B cell (primary cell): ENCODE measurements around the gene FYN. TPM values are rescaled to one million over a fixed set of nuclear protein-coding genes. Genes with fewer than 3 reads are reported as not detected.

Experiments
- ATAC-seq: fragments of 200-7000 bp; cut with Tn5 transposase; one replicate; pipeline ENCODE4 v1.10.0; 2021; ENCODE audit warnings: low read depth, mild to moderate bottlenecking, moderate number of reproducible peaks, moderate library complexity
- CTCF ChIA-PET: fragments of 350-600 bp; sonication (Branson Sonifier 250); formaldehyde crosslinking; loops from one replicate; lab custom pipeline; 2021; ENCODE audit warnings: antibody characterized with exemption, inconsistent platforms; lab: Charles Lee
- POLR2A ChIA-PET: fragments of 350-600 bp; sonication (Branson Sonifier 250); formaldehyde crosslinking; loops from one replicate; lab custom pipeline; 2021; ENCODE audit warnings: antibody characterized with exemption; lab: Charles Lee
- DNase-seq: peaks from one replicate; pipeline ENCODE4 v3.0.0; 2013
- H2AFZ ChIP-seq: 2 replicates; pipeline ENCODE4 v1.6.1; 2012; ENCODE audit warnings: mild to moderate bottlenecking, low read depth, low read length; ENCODE audit not compliant: insufficient read depth, poor library complexity, severe bottlenecking
- H3K27ac ChIP-seq, 2 donors: 1 replicate in 1 of 2; 2 replicates in 1 of 2; pipeline ENCODE4 v1.5.1; 2012 to 2013; ENCODE audit warnings: low read length in 2 of 2, mild to moderate bottlenecking in 2 of 2, moderate library complexity in 1 of 2
- H3K27me3 ChIP-seq, 4 experiments: fragments of 200-600 bp in 1 of 4; sonication (generic) in 1 of 4; replicated peaks in 1 of 4; 1 replicate in 2 of 4; 2 replicates in 2 of 4; pipeline versions ENCODE4 v1.6.1 to v1.7.0; 2013 to 2016; ENCODE audit warnings: low read length in 3 of 4, mild to moderate bottlenecking in 2 of 4, mixed read lengths in 1 of 4, moderate library complexity in 1 of 4; ENCODE audit not compliant: insufficient read depth in 4 of 4, control insufficient read depth in 3 of 4; ENCODE audit errors: control extremely low read depth in 1 of 4
- H3K36me3 ChIP-seq, 2 experiments: replicated peaks in 1 of 2; 1 replicate in 1 of 2; 2 replicates in 1 of 2; pipeline versions ENCODE4 v1.6.1 to v1.7.1; 2013; ENCODE audit warnings: low read length in 1 of 2; ENCODE audit not compliant: insufficient read depth in 2 of 2, control insufficient read depth in 1 of 2; ENCODE audit errors: control extremely low read depth in 1 of 2, extremely low read depth in 1 of 2
- H3K4me1 ChIP-seq, 2 donors: fragments of 200-600 bp in 1 of 2; sonication (generic) in 1 of 2; 1 replicate in 1 of 2; 2 replicates in 1 of 2; pipeline versions ENCODE4 v1.5.1 to v1.6.1; 2013 to 2017; ENCODE audit warnings: low read length in 2 of 2; ENCODE audit not compliant: control insufficient read depth in 2 of 2, insufficient read depth in 2 of 2
- H3K4me2 ChIP-seq: replicated peaks from 2 replicates; pipeline ENCODE3; 2012; ENCODE audit warnings: mild to moderate bottlenecking, low read depth, low read length; ENCODE audit not compliant: poor library complexity, severe bottlenecking
- H3K4me3 ChIP-seq, 5 experiments: fragments of 200-600 bp in 1 of 5; sonication (generic) in 1 of 5; 1 replicate in 3 of 5; 2 replicates in 2 of 5; pipeline versions ENCODE4 v1.5.1 to v1.7.0; 2011 to 2016; ENCODE audit warnings: low read length in 4 of 5, mild to moderate bottlenecking in 4 of 5, low read depth in 2 of 5, control low read depth in 1 of 5, moderate library complexity in 1 of 5; ENCODE audit not compliant: insufficient read depth in 1 of 5; ENCODE audit errors: control extremely low read depth in 1 of 5, extremely low read depth in 1 of 5
- H3K79me2 ChIP-seq: fragments of 200-600 bp; sonication (generic); one replicate; pipeline ENCODE4 v1.6.0; 2016; ENCODE audit warnings: low read length; ENCODE audit not compliant: control insufficient read depth, insufficient read depth
- H3K9ac ChIP-seq: fragments of 200-600 bp; sonication (generic); 2 replicates; pipeline ENCODE4 v1.6.1; 2017; ENCODE audit warnings: mild to moderate bottlenecking, low read length, moderate library complexity
- H3K9me3 ChIP-seq, 3 donors: one replicate each; pipeline versions ENCODE4 v1.6.1 to v1.7.1; 2013; ENCODE audit warnings: low read length in 2 of 3; ENCODE audit not compliant: control insufficient read depth in 2 of 3, insufficient read depth in 1 of 3; ENCODE audit errors: control extremely low read depth in 1 of 3
- H4K20me1 ChIP-seq: 2 replicates; pipeline ENCODE4 v1.6.0; 2012; ENCODE audit warnings: mild to moderate bottlenecking, low read length; ENCODE audit not compliant: insufficient read depth, control insufficient read depth, poor library complexity, severe bottlenecking
- H3K27ac Mint-ChIP-seq: one replicate; pipeline ENCODE4 v1.8.0; 2021; ENCODE audit warnings: mixed read lengths
- H3K27me3 Mint-ChIP-seq: one replicate; pipeline ENCODE4 v1.8.0; 2021; ENCODE audit warnings: mixed read lengths
- H3K4me1 Mint-ChIP-seq: one replicate; pipeline ENCODE4 v1.8.0; 2021; ENCODE audit warnings: mixed read lengths
- H3K4me3 Mint-ChIP-seq: one replicate; pipeline ENCODE4 v1.8.0; 2021; ENCODE audit warnings: mixed read lengths
- H3K9me3 Mint-ChIP-seq: one replicate; pipeline ENCODE4 v1.8.0; 2022; ENCODE audit warnings: mixed read lengths; ENCODE audit not compliant: insufficient read depth
- EZH2 ChIP-seq: IDR thresholded peaks from 2 replicates; pipeline ENCODE4 v1.6.1; 2012; ENCODE audit warnings: borderline replicate concordance, low read depth, mild to moderate bottlenecking, moderate library complexity, low read length; ENCODE audit not compliant: insufficient read depth, poor library complexity, severe bottlenecking
- WGBS: methylation state at CpG from one replicate; pipeline ENCODE4 v1.1.5; 2013; ENCODE audit warnings: missing lambda C conversion rate; ENCODE audit not compliant: insufficient coverage; 5-methylcytosine and 5-hydroxymethylcytosine counted together
- intact Hi-C: fragments of 100-400 bp; cut with micrococcal nuclease; formaldehyde crosslinking; loops from one replicate; pipeline ENCODE4 v1.10.0; 2022
- polyA plus RNA-seq: library from polyadenylated mRNA; depleted of rRNA; stranded (reverse); fragments of >200 nt; gene quantifications from 2 replicates; pipeline ENCODE4 v1.2.3, GENCODE V29; 2012
- total RNA-seq, 2 donors: library from RNA; stranded (reverse); fragments of 120-200 nt in 1 of 2; gene quantifications; 1 replicate in 1 of 2; 2 replicates in 1 of 2; pipeline versions ENCODE4 v1.2.3 to v1.2.4, GENCODE V29; 2013 to 2022
- TF ChIP-seq, protein P1 (sequence below): fragments of 200-600 bp; IDR thresholded peaks from one replicate; pipeline ENCODE4 v1.8.0; 2022; ENCODE audit warnings: antibody characterized with exemption, mild to moderate bottlenecking

The FYN gene
- total and polyA plus RNA-seq, 2 donors (not counting 1 experiment from before 2014, with no cell fraction given): 54.1 to 94.0 TPM

- 90% methylated on average over 1 of the region's 2 CpGs for WGBS
- Mint-ChIP-seq H3K9me3 (no peaks in the 10 kb centered on the region), H3K27ac (no peak overlapping the region), H3K4me3 (no peak overlapping the region), H3K27me3 (no peaks in the 10 kb centered on the region), H3K4me1 (peaks cover 32% of the 10 kb centered on the region)
- TF ChIP-seq, protein P1, sequence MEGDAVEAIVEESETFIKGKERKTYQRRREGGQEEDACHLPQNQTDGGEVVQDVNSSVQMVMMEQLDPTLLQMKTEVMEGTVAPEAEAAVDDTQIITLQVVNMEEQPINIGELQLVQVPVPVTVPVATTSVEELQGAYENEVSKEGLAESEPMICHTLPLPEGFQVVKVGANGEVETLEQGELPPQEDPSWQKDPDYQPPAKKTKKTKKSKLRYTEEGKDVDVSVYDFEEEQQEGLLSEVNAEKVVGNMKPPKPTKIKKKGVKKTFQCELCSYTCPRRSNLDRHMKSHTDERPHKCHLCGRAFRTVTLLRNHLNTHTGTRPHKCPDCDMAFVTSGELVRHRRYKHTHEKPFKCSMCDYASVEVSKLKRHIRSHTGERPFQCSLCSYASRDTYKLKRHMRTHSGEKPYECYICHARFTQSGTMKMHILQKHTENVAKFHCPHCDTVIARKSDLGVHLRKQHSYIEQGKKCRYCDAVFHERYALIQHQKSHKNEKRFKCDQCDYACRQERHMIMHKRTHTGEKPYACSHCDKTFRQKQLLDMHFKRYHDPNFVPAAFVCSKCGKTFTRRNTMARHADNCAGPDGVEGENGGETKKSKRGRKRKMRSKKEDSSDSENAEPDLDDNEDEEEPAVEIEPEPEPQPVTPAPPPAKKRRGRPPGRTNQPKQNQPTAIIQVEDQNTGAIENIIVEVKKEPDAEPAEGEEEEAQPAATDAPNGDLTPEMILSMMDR: no peak
- TF ChIP-seq EZH2: no peak
- Histone ChIP-seq H3K79me2 (peaks cover 90% of the 10 kb centered on the region), H3K27me3 (no peaks in the 10 kb centered on the region), H3K9me3 (no peaks in the 10 kb centered on the region), H3K9ac (no peak overlapping the region), H3K27ac (no peak overlapping the region), H3K4me2 (no peak overlapping the region), H2AFZ (no peak overlapping the region), H4K20me1 (peaks cover 42% of the 10 kb centered on the region), H3K4me3 (no peak overlapping the region), H3K36me3 (no peaks in the 10 kb centered on the region), H3K4me1 (peaks cover 15 to 26% of the 10 kb centered on the region in 2 donors)
- no peak for ATAC-seq
- ChIA-PET CTCF (no interaction called here), POLR2A (interaction anchor here (0.6 kb wide), 1 partner anchor 37 kb away, joined by 4 read pairs; no protein-coding TSS in a partner anchor)
- no peak for DNase-seq
- intact Hi-C loops: no loop called here
Measured at GRCh38 chr6:111866857-111867256, 6.4 kb downstream of the FYN start.

GRCh38 chr6:111865909-111866546 is 7.2 kb downstream of the FYN start:
- H3K9me3 ChIP-seq: no peaks in the 10 kb centered on the region
- no peak overlapping the region for H3K4me2 ChIP-seq
- no peaks in the 10 kb centered on the region for H3K9me3 Mint-ChIP-seq
- peaks cover 24% of the 10 kb centered on the region for H3K4me1 Mint-ChIP-seq
- no peak for ATAC-seq
- no peaks in the 10 kb centered on the region for H3K36me3 ChIP-seq
- no peak overlapping the region for H2AFZ ChIP-seq
- H3K4me3 Mint-ChIP-seq: no peak overlapping the region
- no peak overlapping the region for H3K4me3 ChIP-seq
- H3K27ac Mint-ChIP-seq: no peak overlapping the region
- H4K20me1 ChIP-seq: peaks cover 50% of the 10 kb centered on the region
- TF ChIP-seq, protein P1: no peak
- no peak for TF ChIP-seq EZH2
- WGBS: 97% methylated on average over 7 of the region's 8 CpGs
- DNase-seq: no peak
- intact Hi-C loops: no loop called here
- H3K27me3 Mint-ChIP-seq: no peaks in the 10 kb centered on the region
- no peaks in the 10 kb centered on the region for H3K27me3 ChIP-seq
- H3K4me1 ChIP-seq: peaks cover 7 to 17% of the 10 kb centered on the region in 2 donors
- CTCF ChIA-PET: no interaction called here
- POLR2A ChIA-PET: no interaction called here
- peaks cover 90% of the 10 kb centered on the region for H3K79me2 ChIP-seq
- no peak overlapping the region for H3K9ac ChIP-seq
- no peak overlapping the region for H3K27ac ChIP-seq
